ENCODE data around the gene BDKRB2. TPM values are rescaled to one million over a fixed set of nuclear protein-coding genes. Genes with fewer than 3 reads are reported as not detected.
"Not testable (repeated sequence)": the region's sequence is repeated elsewhere in the genome, so short reads cannot be mapped to it uniquely, and the experiment has no call there.

The BDKRB2 gene
- total RNA-seq, 1 donor from 2014 or later, result 22.1 TPM

DNA sequence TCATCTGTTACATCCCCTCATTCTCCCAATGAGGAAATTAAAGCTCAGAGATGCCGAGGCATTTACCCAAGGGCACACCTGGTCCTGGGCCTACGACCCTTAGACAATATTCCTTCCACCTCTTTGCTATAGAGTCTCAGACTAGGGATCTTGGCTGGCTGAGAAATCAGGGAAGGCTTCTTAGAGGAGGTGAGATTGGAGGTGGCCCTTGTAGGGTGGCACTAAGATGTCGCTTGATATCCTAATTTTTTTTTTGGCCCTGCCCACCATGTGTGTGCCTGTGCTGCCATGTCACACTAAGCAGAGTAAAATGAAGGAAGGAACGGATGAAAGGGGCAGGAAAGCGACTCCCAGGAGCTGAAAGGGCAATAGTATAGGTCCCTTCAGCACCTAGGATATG lies 20.6 kb downstream of the BDKRB2 start:
- ATAC-seq, result no peak

DNA sequence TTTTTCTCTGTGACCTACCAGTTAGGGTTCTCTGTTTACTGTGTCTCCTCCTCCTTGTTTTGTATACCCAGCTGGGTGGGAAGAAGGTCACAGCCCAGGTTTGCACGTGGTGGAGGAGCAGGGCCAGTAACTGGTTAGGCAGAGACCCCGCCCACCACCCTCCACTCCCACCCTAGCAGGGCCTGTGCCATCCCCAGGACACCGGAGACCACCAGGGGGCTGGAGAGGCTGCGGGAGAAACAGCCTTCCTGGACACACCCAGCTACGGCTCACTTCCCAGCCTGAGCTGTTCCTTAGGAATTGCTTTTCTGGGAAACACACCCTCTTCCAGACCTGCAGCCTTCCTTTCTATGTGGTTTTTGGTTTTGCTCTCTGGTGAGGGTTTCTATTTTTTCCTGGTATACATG lies 21.1 kb downstream of the BDKRB2 start:
- ATAC-seq, result peak; percentile 64

DNA sequence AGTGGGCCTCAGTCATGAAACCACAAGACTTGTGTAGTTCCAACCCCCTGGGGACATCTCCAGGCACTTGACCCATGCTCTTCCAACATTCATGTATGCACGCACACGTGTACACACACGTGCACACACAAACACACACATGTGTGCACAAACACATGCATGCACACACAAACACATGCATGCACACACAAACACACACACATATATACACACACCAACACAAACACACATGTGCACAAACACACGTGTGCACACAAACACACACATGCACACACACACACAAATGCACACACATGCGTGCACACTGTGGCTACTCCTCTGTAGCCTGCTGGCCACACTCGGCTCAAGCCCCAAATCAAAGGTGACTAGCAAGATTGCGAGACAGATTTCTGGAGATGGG lies 22.8 kb downstream of the BDKRB2 start:
- ATAC-seq, result no peak

DNA sequence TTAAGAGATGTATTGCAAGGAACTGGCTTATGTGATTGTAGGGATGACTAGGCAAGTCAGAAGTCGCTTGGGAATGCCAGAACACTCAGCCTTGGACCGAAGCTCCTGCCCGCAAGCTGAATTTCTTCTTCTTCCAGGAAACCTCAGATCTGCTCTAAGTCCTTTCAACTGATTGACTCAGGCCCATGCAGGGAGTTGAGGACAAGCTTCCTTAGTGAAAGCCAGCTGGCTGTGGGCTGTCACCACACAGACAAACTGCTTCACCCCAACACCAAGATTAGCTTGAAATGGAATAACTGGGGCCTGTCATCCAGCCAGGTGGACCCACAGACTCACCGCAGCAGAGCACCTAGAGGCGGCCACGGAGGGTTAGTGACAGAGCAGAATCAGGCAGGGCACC lies 24.7 kb downstream of the BDKRB2 start:
- no peak for ATAC-seq

DNA sequence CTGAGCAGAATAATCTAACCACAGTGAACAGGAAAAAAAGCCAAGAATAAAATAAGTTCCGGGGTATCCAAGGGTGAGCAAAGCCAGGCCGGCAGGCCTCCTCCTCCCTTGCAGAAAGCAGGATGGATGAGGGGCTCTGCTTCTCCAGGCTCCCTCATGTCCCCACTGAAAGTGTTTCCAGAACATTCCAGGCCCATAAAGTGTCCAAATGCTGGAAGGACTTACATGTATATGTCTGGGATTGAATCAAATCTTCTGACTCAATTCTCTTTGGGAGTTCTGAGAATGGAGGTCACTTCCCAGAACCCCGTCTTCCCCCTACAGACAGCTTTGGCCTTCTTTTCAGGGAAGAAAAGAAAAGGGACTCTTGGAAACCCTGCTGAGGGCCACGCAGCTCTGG lies 26.4 kb downstream of the BDKRB2 start:
- no peak for ATAC-seq

DNA sequence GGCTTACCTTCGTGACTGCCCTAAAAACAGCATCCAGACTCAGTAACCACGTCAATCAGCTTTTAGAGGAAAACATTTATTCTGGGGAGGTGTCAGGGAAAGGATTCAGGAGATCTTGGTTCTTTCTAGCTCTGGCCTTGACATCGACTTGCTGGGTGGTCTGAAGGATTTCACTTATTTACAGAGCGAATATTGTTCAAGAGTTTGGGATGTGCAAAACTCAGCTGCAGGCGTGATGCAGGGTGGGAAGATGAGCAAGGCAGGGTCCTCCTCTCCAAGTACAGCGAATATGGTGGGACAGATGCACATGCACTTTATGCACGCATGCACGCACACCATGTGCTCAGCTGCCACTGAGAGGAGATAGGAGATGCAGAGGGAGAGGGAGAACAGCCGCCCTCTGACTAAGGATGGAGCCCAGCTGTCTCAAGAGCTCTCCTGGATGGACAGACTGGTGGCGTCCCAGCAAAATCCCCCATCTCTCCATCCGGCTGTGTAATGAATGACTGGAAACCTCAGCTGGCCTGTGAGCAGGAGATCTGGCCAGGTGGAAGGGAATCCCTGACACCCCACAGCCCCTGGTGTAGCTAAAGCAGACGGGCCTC lies 27.0 kb downstream of the BDKRB2 start:
- no peak for ATAC-seq

DNA sequence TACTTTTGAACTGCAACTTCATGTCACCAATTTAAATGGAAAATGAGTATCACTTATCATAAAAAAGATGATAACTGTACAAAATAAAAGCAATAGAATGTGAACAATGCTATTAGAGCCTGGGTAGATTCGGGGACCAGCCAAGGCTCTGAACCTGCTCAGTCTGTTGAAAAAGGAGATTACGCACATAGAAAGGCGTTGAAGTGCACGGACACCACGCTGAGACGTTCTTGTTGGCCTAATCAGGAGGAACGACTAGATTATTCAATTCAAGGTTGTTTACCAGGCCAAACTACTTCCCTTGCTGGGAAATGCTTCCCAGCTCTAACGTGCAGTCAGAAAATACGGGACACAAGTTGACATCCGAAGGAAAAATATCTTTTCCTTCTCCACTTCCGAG lies 27.9 kb downstream of the BDKRB2 start:
- no peak for ATAC-seq

DNA sequence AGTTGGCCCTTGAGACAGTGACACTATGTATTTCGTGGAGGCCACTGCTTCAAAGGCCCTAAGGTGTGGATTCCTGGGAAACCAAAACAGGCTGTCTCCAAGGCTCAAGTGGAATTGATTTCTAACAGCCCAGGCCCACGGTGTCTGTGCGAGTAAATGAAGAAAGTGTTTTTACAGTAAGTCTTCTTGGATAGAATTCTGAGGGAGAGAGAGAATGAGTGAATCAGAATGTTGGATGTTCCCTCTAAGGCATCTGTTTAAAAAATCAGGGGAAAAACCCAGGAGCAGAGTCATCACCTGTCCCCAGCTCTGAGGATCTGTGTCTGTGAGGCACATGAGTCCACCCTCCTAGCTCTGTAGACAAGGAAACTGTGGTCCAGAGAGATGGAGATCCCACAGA lies 29.0 kb downstream of the BDKRB2 start:
- no peak for ATAC-seq

DNA sequence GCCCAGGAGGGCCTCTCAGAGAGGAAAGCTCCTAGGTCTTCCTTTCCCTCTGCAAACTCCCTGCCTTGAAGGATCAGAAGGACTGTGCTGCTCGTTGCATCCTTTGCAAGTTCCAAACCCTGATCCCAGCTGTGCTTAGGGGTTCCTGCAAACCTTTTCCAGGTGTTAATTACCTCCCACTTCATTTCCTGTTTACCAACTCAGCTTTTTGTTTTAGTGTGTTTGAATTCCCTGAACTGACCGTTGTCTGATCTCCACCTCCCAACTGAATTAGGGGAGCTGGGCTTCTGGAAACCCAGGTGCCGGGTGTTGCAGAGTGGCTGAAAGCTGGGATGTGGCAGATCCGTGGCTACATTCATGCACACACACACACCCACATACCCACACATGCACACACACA lies 30.8 kb downstream of the BDKRB2 start:
- ATAC-seq, result no peak

DNA sequence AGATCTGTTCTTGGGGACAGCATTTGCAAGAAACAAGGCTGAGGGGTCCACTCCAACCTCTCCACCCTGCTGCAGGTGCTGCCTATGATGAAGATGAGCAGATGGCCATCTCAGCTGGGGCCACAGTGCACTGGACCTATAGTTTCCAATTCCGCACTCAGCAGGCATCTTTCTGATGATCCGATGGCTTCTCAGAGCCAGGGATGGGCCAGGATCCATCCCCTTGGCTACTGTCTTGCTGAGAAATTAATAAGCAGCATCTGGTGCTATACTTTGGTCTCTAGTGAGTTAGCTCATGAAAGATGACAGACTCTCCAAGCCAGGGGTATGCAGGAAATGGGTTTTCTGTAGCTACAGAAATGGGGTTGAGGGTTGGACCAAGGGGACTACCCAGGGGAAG lies 33.0 kb downstream of the BDKRB2 start:
- ATAC-seq, result no peak

DNA sequence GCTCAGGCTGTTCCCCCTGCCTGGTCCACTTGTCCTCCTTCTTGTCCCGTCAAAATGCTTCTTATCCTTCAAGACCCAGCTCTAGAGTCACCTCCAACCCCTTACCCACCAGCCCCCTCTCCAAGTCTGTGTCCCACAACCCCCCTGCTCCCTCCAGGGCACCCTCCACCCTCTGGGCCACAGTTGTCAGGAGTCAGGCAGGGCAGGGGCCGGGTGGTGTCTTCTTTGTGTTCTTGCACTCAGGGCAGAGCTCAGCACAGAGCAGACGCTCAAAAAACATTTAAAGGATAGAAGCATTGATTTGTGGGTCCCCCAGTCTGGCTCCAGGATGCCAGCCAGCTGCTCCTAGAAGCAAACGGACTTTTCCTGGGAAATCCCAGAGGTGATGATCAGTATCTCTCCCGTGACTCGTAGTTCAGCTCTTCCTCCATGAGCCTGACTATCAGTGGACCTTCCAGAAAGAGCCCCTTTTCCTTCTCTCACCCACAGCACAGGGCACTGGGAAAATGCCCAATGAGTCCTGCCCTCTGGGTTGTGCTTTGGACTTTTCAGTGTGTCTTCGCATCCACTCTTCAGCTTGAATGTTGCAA lies 34.1 kb downstream of the BDKRB2 start:
- ATAC-seq, result no peak

DNA sequence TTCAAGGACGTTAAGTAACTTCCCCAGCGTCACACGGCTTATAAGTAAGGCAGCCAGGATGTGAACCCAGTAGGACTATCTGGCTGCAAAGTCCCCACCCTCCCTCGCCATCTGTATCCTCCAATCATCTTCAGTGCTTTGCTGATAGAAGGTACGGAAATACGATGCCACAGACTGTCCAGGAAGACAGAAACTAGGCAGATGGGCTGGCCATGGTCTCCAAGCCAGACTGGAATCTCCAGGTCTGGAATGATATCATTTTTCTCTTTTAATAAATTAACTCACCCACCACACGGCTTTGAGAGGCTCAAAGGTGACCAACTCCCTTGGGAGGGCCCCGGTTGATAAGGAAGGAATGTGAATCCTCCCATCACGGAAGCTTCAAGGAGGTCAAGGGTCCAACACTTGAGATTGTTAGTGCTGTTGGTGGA lies 35.1 kb downstream of the BDKRB2 start:
- no peak for ATAC-seq

DNA sequence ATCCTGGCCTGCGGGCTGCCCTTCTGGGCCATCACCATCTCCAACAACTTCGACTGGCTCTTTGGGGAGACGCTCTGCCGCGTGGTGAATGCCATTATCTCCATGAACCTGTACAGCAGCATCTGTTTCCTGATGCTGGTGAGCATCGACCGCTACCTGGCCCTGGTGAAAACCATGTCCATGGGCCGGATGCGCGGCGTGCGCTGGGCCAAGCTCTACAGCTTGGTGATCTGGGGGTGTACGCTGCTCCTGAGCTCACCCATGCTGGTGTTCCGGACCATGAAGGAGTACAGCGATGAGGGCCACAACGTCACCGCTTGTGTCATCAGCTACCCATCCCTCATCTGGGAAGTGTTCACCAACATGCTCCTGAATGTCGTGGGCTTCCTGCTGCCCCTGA lies 36.0 kb downstream of the BDKRB2 start:
- ATAC-seq, result no peak

DNA sequence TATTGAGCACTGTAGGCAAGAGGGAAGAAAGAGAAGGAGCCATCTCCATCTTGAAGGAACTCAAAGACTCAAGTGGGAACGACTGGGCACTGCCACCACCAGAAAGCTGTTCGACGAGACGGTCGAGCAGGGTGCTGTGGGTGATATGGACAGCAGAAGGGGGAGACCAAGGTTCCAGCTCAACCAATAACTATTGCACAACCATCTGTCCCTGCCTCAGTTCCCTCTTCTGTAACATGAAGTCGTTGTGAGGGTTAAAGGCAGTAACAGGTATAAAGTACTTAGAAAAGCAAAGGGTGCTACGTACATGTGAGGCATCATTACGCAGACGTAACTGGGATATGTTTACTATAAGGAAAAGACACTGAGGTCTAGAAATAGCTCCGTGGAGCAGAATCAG lies 37.5 kb downstream of the BDKRB2 start:
- ATAC-seq, result no peak

DNA sequence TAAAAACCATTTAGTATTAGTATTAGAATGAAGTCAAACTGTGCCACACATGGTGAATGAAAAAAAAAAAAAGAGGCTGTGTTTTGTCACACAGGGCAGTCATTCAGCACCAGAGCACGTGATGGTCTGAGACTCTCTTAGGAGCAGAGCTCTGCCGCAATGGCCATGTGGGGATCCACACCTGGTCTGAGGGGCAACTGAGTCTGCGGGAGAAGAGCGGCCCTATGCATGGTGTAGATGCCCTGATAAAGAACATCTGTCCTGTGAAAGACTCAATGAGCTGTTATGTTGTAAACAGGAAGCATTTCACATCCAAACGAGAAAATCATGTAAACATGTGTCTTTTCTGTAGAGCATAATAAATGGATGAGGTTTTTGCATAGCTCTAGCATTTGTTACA lies 39.1 kb downstream of the BDKRB2 start:
- no peak for ATAC-seq

DNA sequence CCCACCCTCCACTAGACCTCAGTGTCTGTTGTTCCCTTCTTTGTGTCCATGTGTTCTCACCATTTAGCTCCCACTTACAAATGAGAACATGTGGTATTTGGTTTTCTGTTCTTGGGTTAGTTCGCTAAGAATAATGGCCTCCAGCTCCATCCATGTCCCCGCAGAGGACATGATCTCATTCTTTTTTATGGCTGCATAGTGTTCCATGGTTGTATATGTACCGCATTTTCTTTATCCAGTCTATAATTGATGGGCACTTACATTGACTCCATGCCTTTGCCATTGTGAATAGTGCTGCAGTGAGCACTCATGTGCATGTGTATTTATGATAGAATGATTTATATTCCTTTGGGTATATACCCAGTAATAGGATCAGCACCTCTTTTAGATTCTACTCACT lies 40.4 kb downstream of the BDKRB2 start:
- not testable (repeated sequence) for ATAC-seq

DNA sequence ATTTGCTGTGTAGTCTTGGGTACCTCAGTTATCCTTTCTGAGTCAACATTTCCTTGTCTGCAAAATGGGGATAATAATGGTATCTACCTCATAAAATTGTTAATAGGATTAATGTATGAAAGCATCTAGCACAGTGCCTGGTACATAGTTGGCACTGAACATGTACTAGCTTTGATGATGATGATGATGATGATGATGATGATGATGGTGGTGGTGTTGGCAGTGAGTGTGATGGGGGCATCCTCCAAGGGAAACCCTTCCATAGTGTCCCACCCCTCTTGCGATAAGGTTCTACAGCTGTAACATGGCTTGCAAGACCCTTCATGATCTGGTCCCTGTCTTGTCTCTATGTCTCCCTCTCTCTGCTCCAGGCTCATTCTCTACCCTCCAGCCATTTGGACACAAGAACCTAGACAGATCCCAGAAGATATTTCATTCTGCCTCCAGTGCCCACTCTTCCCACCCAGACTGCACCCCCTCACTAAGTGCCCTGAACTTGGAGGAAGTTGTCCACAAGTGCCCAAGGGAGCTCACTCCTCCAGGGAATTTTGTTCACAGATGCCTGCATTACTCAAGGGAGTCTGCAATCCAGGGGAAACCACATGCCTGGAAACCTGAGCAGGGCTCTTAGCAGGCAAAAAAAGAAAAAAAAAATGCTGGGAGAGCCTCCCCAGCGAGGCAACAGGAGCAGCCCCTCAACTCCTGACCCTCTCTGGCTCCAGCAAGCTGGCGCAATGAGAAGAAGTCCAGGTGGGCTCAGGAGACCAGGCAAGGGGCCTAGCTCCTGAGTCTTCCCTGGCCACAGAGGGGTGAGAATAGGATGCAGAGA lies 41.3 kb downstream of the BDKRB2 start:
- no peak for ATAC-seq

DNA sequence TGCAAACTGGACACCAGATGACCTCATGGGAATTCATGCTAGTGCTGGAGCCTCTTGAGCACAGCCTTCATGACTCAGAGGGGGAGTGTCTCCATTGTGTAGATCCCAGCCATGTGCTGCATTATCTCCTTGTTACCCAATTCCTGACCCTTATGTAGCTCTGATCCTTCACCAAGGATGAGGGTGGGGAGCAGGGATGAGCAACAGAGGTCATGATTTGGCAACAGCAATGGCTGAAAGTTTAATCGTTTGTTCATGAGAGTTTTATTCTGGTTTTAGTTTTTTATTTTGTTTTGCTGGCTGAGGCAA lies 41.9 kb downstream of the BDKRB2 start:
- ATAC-seq, result peak; percentile 94

DNA sequence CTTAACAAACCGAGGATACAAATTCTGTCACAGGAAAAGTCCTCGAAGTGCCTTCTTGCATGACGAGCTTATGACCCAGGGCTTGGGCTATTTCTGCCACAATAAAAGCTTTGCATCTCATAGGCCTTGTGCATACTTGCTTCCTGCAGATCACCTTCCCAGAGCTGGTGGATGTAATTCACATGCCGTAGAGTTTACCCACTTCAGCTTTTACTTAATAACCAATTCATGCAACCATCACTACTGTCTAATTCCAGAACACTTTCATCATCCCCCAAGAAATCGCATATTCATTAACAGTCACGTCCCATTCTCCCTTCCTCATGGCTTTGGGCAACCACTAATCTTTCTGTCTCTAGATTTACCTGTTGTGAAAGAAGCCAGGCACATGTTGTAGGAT lies 42.4 kb downstream of the BDKRB2 start:
- ATAC-seq, result no peak

DNA sequence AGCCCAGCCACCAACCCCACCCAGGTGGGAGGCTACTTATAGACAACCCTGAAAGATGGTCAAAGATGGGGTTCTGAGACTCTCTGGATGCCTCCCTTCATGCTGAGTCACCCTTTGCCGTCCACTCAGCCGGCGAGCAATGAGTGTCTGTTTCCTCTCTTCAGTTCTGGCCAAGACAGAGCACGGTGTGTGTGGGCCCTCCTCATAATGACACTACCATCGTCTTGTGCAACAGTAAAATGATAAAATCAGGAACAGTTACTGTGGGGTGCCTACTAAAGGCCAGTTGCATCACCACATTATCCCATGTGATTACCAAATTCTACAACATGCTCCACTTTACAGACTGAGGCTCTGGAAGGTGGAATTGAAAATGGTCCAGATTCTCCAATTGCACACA lies 44.4 kb downstream of the BDKRB2 start:
- ATAC-seq, result peak; percentile 9

DNA sequence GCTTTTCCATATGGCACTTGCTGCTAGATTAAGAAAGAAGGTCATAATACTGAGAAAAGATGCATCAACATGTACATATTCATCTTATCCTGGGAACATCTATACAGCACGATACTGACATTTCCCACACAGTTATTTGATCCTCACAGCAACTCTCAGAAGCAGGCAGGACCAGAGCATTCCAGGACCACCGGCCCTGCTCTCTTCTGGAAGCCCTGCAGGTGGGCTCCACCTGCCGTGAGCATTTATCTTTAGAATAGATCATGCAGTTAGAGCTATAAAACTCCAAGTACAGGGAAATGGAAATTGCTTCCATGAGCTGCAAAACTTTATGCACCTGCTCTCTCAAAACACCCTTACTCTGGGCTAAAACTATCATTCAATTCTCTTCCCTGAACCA lies 45.8 kb downstream of the BDKRB2 start:
- no peak for ATAC-seq

DNA sequence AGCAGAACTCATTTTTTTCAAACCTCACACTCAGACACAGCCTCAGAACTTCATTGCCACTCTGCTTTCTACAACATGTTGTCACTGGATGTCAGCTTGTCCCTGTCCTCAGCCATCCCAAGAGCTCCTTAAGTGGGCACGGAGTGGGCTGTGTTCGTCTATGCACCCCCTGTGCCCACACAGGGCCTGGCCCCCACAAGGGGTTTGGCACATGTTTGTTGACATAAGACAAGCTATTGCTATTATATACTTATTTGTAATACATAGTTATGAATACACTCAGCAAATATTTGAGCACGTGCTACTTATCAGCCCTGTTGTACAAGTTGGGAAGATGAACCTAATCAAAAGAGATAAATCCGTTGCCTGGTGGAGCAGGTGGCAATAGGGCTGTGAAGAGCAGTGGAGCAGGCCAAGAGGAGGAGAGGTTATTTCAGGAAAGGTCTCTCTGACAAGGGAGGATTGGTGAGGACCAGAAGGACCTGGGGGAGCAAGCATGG lies 47.1 kb downstream of the BDKRB2 start:
- no peak for ATAC-seq

DNA sequence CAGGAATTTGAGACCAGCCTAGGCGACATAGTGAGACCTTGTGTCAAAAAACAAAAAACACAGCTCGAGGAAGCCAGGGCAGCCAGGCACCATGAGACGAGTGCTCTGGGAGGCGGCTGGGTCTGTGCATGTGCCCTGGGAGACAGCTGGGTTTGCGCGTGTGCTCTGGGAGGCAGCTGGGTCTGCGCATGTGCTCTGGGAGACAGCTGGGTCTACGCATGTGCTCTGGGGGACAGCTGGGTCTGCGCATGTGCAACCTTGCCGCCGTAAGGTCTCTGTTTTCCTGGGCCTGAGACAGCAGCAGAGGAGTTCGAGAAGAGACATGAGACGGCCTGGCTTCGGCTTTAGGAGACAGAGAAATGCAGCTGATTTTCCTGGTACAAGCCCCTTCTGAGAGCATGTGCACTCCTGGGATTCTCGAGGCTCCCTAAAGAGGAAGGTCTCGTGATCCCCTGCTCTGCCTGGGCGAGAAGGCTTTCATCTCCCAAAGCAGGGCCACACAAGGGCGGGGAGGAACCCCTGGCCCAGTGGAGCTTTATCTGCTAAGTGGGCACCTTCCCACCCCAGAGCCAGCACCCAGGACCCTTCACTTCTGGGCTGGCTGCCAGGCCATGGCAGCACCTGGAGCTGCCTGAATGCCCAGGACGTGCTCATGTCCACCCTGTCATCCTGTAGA lies 47.8 kb downstream of the BDKRB2 start:
- no peak for ATAC-seq
